Inflammatory macrophage (primary cell): ENCODE results near the gene IL17B.

Experiments
- DNase-seq, 2 donors: peaks; one replicate each; pipeline ENCODE4 v3.0.0-alpha.2; 2020 to 2022

Gene IL17B

DNA sequence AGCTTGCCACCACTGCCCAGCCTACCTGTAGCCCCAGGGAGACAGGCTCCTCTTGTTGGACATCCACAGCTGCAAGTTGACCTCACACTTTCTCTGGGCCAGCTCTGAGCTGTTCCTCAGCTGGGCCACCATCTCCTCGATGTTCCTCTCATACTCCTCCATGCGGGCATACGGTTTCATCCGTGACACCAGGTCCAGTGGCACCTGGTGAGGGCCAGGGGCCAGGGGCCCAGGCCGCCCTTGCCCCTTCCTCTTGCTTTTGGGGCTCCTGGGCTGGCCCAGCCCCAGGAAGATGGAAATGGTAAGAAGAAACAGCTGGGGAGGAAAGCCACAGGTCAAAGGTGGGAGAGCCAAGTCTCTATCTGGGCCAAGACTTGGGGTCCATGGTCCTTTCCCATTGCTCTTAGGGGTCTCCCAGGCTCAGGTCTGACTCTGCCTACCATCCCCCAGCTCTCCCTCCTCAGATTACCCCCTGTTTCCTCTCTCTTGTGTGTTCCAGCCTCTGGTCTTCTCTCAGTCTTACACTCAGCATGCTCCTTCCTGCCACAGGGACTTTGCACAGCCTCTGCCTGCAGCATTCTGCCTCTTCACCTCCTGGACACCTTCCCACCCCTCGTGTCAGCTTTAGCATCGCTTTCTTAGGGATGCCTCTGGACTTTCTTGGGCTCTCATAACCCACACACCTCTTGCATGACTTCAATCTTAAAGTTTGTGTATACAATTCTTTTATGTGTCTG lies 2.2 kb downstream of the IL17B start:
- no peak for DNase-seq

GRCh38 chr5:149376104-149376503 lies 3.0 kb downstream of the IL17B start:
- DNase-seq, result no peak

GRCh38 chr5:149375434-149375833 lies 3.7 kb downstream of the IL17B start:
- no peak for DNase-seq

GRCh38 chr5:149374801-149375200 lies 4.3 kb downstream of the IL17B start:
- DNase-seq, result no peak

- DNase-seq, result no peak
Measured at GRCh38 chr5:149374303-149374702, 4.8 kb downstream of the IL17B start.

GRCh38 chr5:149372932-149373331 lies 6.2 kb downstream of the IL17B start:
- no peak for DNase-seq

DNA sequence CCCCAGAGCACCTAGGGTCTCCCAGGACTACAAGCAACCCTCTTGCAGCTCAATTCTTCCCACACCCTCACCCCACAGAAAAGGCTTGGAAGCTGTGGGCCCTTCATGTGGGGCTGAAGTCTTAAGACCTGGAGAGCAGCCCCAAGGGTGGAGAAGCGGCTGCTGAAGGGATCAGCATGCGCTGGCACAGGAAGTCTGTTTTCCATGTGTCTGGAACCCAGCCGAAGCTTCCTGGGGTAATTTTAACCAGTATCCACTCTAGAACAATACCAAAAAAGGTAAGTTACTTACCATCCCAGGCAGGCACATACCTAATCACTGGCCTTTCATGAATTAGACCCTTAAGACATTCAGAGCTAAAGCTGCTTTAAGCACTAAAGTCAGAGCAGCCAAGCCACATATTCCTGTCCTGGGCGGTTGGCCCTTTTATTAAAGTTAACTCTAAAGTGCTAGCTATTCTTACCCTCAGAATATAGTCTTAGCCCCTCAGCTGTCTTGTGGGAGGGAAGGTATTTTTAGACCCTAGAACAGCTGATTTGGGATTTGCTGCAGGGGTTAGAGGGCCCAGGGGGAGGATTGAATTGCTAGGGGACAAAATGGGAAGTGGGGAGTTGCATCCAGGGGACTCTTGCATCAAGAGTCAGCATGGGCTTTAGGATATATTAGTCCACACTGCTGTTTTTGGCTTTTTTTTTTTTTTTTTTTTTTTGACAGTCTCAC lies 6.9 kb downstream of the IL17B start:
- DNase-seq, result peak in 1 of 2 donors; percentile 40

GRCh38 chr5:149371296-149371962 lies 7.7 kb downstream of the IL17B start:
- DNase-seq, result peak; percentile 39 to 60

DNA sequence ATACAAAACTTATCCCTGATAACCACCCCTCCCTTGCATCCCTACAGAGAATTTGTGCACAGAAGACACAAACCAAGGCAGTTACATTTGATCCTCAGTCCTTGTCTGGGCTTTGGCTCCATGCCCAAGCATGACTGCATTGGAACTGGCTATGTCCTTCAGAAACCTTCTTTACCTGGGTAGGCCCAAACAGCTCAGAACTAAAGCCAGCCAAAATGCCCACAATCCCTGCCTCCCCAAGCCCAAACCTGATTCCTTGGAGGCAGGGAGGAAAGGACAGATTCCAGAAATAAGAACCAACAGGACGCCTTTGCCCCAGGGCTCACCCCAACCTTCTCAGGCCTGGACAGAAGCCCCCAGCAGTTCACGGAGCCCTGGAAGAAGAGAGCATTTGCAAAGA lies 8.2 kb downstream of the IL17B start:
- no peak for DNase-seq

DNA sequence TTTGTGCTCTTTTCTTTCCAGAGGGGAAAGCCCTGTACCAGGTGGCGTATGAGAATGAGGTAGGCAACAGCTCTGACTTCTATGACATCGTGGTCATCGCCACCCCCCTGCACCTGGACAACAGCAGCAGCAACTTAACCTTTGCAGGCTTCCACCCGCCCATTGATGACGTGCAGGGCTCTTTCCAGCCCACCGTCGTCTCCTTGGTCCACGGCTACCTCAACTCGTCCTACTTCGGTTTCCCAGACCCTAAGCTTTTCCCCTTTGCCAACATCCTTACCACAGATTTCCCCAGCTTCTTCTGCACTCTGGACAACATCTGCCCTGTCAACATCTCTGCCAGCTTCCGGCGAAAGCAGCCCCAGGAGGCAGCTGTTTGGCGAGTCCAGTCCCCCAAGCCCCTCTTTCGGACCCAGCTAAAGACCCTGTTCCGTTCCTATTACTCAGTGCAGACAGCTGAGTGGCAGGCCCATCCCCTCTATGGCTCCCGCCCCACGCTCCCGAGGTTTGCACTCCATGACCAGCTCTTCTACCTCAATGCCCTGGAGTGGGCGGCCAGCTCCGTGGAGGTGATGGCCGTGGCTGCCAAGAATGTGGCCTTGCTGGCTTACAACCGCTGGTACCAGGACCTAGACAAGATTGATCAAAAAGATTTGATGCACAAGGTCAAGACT lies 11.0 kb downstream of the IL17B start:
- no peak for DNase-seq

- peak; percentile 70 to 72 for DNase-seq
Measured at GRCh38 chr5:149367249-149367971, 11.7 kb downstream of the IL17B start.

DNA sequence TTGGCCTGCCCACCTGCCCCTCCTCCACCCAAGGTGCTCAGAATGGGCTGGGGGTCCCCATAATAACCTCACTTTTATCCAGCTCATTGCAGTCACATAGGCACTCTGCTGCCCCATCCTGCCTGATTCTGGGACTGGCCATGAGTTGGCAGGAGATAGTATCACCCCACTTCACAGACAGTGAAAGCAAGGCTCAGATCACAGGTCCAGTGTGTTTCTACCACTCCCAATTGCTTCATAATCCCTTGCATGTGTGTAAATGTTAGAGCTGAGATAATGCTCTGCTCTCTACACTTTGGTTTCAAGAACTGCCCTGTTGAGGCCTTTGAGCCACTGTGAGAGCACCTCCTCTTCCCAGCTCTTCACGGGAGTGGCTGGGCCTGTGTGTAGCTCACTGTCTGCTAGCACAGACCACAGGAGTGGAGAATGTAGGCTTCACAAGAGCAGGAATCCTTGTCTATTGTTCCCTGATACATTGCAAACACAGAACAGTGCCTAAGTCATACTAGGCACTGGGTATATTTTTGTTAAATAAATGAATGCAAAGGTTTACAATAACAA lies 12.8 kb downstream of the IL17B start:
- DNase-seq, result no peak

- no peak for DNase-seq
Measured at GRCh38 chr5:149365418-149365817, 13.7 kb downstream of the IL17B start.

DNA sequence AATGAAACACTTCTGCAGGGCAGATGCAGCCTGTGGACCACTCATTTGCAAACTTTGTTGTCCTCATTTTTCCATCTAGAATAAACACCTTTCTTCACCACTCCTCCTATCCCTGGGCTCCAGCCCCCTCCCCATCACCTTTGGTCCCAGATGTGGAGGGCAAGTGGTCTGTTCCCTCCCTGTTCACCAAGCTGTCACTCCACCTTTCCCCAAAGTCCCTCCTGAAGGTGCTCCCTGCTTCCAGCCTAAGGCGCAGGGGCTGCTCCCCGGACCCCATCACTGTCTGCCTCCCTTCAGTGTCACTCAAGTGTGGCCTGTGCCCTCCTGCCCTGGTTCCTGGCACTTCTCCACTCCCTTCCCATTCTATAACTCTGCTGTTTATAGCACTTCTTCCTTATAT lies 14.4 kb downstream of the IL17B start:
- DNase-seq, result no peak

DNA sequence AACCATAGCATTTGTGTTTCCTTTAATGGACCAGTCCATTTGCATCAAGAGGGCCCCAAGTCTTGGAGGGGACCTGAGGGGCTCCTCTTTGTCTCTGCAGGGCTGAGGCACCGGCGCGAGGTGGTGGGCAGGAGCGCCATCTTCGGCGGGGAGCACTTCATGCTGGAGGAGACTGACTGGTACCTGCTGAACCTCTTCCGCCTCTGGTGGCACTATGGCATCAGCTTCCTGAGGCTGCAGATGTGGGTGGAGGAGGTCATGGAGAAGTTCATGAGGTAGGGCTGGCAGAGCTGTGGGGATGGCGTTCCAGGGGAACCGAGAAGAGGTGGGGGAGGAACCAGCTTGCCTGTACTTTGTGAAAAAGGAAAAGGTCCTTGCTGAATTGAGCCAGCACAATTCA lies 15.2 kb downstream of the IL17B start:
- DNase-seq, result peak; percentile 26 to 27

DNA sequence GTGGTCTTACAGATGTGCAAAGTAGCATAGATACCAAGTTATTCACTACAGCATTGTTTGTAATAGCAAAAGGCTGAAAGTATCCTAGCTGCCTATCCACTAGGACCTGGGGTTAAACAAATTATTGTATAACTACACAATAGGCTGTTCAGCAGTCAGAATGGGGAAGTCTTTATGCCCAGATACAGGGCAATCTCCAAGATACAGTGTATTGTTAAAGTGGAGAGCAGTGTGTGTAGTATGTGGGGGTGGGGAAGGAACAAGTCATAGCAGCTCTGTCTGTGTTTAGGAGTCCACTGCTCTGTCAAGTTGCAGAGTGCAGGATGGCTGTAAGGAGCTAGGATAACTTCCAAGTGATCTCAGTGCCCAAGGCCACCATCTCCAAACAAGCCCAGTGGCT lies 15.7 kb downstream of the IL17B start:
- DNase-seq, result peak; percentile 65

DNA sequence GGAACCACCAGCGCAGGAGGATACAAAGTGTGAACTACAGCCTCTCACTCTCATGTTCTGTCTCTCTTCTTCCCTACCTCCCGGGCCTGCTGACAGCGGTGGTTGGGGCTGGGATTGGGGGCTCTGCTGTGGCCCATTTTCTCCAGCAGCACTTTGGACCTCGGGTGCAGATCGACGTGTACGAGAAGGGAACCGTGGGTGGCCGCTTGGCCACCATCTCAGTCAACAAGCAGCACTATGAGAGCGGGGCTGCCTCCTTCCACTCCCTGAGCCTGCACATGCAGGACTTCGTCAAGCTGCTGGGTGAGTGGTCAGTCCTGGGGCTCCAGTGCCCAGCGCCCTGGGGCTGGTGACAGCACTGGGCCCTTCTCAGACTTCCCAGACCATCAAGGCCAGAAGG lies 16.6 kb downstream of the IL17B start:
- no peak for DNase-seq

GRCh38 chr5:149360272-149360671 lies 18.8 kb downstream of the IL17B start:
- DNase-seq, result peak; percentile 37 to 51

DNA sequence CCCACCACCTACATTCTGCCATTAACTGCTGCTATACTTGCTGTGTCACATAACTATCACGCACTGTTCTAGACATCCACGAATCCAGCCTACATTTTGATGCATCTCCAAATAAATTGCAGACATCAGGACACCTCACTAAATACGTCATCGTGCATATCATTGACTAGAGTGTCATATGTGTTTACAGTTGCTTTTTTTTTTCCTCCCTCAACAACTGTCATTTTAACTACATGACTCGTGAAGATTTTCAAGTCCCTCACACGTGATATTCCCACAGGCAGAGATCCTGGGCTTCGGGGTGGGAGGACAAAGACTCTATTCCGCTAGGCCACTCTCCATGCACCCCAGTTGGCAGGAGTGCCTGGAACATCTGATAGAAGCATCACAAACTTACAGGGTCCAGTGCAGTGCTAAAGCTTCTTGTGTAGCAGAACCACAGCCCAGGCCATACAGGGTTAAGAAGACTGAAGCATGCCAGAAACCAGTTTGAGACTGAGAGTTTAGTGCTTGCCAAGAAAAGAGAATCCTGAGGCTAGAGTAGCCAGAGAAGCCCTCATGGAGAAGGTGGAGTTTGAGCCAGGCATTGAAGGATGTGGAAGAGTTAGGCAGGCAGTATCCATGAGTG lies 20.1 kb downstream of the IL17B start:
- no peak for DNase-seq

DNA sequence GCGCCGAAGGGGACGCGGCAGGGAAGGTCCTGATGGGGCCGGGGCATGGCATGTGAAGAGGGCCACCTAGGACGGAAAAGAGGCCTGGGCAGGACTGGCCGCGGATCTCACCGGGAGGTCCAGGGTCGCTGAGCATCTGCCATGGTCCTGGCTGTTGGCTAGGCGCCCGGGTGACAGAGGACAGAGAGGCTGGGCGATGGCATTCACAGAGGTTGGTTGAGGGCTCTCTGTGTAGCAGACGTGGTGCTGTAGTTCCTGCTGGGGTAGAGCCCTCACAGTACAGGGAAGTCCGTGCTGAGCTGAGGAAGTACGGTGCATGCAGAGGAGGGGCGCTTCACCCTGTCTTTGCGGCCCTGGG lies 20.8 kb downstream of the IL17B start:
- DNase-seq, result peak; percentile 47 to 68

- peak; percentile 94 for DNase-seq
Measured at GRCh38 chr5:149357370-149358293, 21.5 kb downstream of the IL17B start, which contains the start of gene PCYOX1L. PCYOX1L (plus strand) TSS chr5:149358046; CDS start chr5:149358069, 23 bp downstream.
